SK-N-SH (cell line): ENCODE results near the gene DIAPH2. TPM values are rescaled to one million over a fixed set of nuclear protein-coding genes. Genes with fewer than 3 reads are reported as not detected.

Experiments
- CTCF ChIA-PET: fragments of 300-600, 350-600 bp; formaldehyde crosslinking; extraction: SDS; loops from one replicate; lab custom pipeline; 2021; lab: Yijun Ruan, JAX
- POLR2A ChIA-PET: fragments of 350-600 bp; sonication (Branson Sonifier 250); formaldehyde crosslinking; extraction: SDS; loops from one replicate; lab custom pipeline; 2020; ENCODE audit warnings: antibody characterized with exemption, inconsistent platforms; lab: Yijun Ruan, JAX
- DNase-seq: peaks from one replicate; pipeline ENCODE4 v3.0.0; 2012
- H2AFZ ChIP-seq: fragments of 200-600 bp; sonication (generic); 2 replicates; pipeline ENCODE4 v1.8.1; 2016; ENCODE audit warnings: antibody characterized with exemption, mild to moderate bottlenecking, low read depth
- H3F3A ChIP-seq: fragments of 200-600 bp; sonication (generic); replicated peaks from 2 replicates; pipeline ENCODE3; 2016; ENCODE audit warnings: antibody characterized with exemption, mild to moderate bottlenecking; ENCODE audit not compliant: insufficient read depth
- H3K27ac ChIP-seq, 2 experiments: fragments of 200-500 bp in 1 of 2; fragments of 200-600 bp in 1 of 2; sonication (Bioruptor generic) in 1 of 2; sonication (generic), shearing (Covaris generic) in 1 of 2; 2 replicates each; pipeline versions ENCODE4 v1.5.1 to v1.6.1; 2014 to 2016; ENCODE audit warnings: low read depth in 2 of 2, inconsistent platforms in 1 of 2, low read length in 1 of 2, mild to moderate bottlenecking in 1 of 2, mixed read lengths in 1 of 2
- H3K27me3 ChIP-seq: fragments of 200-600 bp; sonication (generic), shearing (Covaris generic); 2 replicates; pipeline ENCODE4 v1.6.1; 2016; ENCODE audit warnings: mixed run types; ENCODE audit not compliant: insufficient read depth
- H3K36me3 ChIP-seq, 2 experiments: fragments of 200-500 bp in 1 of 2; fragments of 200-600 bp in 1 of 2; sonication (Bioruptor generic) in 1 of 2; sonication (generic) in 1 of 2; replicated peaks in 1 of 2; 2 replicates each; pipeline versions ENCODE3 to v1.5.1; 2014 to 2016; ENCODE audit warnings: low read length in 1 of 2, mild to moderate bottlenecking in 1 of 2; ENCODE audit not compliant: insufficient read depth in 2 of 2, control insufficient read depth in 1 of 2
- H3K4me1 ChIP-seq, 2 experiments: fragments of 200-500 bp in 1 of 2; fragments of 200-600 bp in 1 of 2; sonication (Bioruptor generic) in 1 of 2; sonication (generic), shearing (Covaris generic) in 1 of 2; 2 replicates each; pipeline versions ENCODE4 v1.5.1 to v1.6.1; 2014 to 2016; ENCODE audit warnings: low read depth in 1 of 2, low read length in 1 of 2, mixed run types in 1 of 2; ENCODE audit not compliant: insufficient read depth in 2 of 2, control insufficient read depth in 1 of 2
- H3K4me2 ChIP-seq: fragments of 200-600 bp; sonication (generic), shearing (Covaris generic); 2 replicates; pipeline ENCODE4 v1.6.1; 2017; ENCODE audit warnings: mixed run types
- H3K4me3 ChIP-seq, 2 experiments: fragments of 200-500 bp in 1 of 2; fragments of 200-600 bp in 1 of 2; sonication (Bioruptor generic) in 1 of 2; sonication (generic), shearing (Covaris generic) in 1 of 2; 2 replicates each; pipeline versions ENCODE4 v1.5.1 to v1.8.1; 2014 to 2016; ENCODE audit warnings: low read depth in 2 of 2, inconsistent platforms in 1 of 2, low read length in 1 of 2, mild to moderate bottlenecking in 1 of 2, mixed read lengths in 1 of 2, moderate library complexity in 1 of 2
- H3K79me2 ChIP-seq: fragments of 200-600 bp; sonication (generic); 2 replicates; pipeline ENCODE4 v1.8.1; 2017; ENCODE audit warnings: mild to moderate bottlenecking; ENCODE audit not compliant: insufficient read depth
- H3K9ac ChIP-seq: fragments of 200-600 bp; sonication (generic); 2 replicates; pipeline ENCODE4 v1.6.1; 2017; ENCODE audit warnings: mixed run types
- H3K9me2 ChIP-seq: fragments of 200-600 bp; sonication (generic); 2 replicates; pipeline ENCODE4 v1.6.1; 2017; ENCODE audit warnings: mixed run types
- H3K9me3 ChIP-seq: fragments of 200-600 bp; sonication (generic); 2 replicates; pipeline ENCODE4 v1.6.1; 2017; ENCODE audit warnings: mixed run types, mild to moderate bottlenecking, moderate library complexity
- H4K20me1 ChIP-seq: fragments of 200-600 bp; sonication (generic); 2 replicates; pipeline ENCODE4 v1.6.1; 2017; ENCODE audit warnings: mild to moderate bottlenecking, mixed run types; ENCODE audit not compliant: insufficient read depth
- CHD2 ChIP-seq: fragments of 150-350 bp; IDR thresholded peaks from 2 replicates; pipeline ENCODE4 v1.6.1; 2018; ENCODE audit warnings: low read length; ENCODE audit not compliant: partially characterized antibody
- CTCF ChIP-seq: fragments of 200-600 bp; sonication (generic); IDR thresholded peaks from 2 replicates; pipeline ENCODE4 v1.6.1; 2017; ENCODE audit warnings: antibody characterized with exemption, mild to moderate bottlenecking, moderate library complexity
- EZH2phosphoT487 ChIP-seq: fragments of 200-600 bp; sonication (generic); IDR thresholded peaks from 2 replicates; pipeline ENCODE4 v1.6.1; 2017; ENCODE audit warnings: low read depth, mixed run types, mild to moderate bottlenecking, antibody characterized with exemption, moderate library complexity, borderline replicate concordance
- FOXJ3 ChIP-seq: sonication (generic); formaldehyde crosslinking; IDR thresholded peaks from 2 replicates; pipeline ENCODE4 v1.5.1; 2020; ENCODE audit warnings: mild to moderate bottlenecking, missing genetic modification reagents
- IRF3 ChIP-seq: fragments of 150-350 bp; IDR thresholded peaks from 2 replicates; pipeline ENCODE4 v1.6.1; 2016; ENCODE audit warnings: mild to moderate bottlenecking, low read depth, low read length
- NFIC ChIP-seq: IDR thresholded peaks from 2 replicates; pipeline ENCODE4 v1.4.0; 2012; ENCODE audit warnings: borderline replicate concordance
- NRF1 ChIP-seq: IDR thresholded peaks from 2 replicates; pipeline ENCODE4 v1.6.1; 2012; ENCODE audit warnings: low read depth, mild to moderate bottlenecking, low read length
- PBX3 ChIP-seq: IDR thresholded peaks from 2 replicates; pipeline ENCODE4; 2012
- POLR2AphosphoS5 ChIP-seq: IDR thresholded peaks from 2 replicates; pipeline ENCODE4 v1.6.1; 2012; ENCODE audit warnings: low read depth, low read length
- REST ChIP-seq: IDR thresholded peaks from 2 replicates; pipeline ENCODE4 v1.6.1; 2012; ENCODE audit warnings: mild to moderate bottlenecking, low read depth, low read length, moderate library complexity
- RFX5 ChIP-seq: IDR thresholded peaks from 2 replicates; pipeline ENCODE4 v1.6.1; 2012; ENCODE audit warnings: mild to moderate bottlenecking, improper control_type of control experiment, low read length
- RXRA ChIP-seq: IDR thresholded peaks from 2 replicates; pipeline ENCODE4 v1.4.0; 2012; ENCODE audit warnings: low read depth, mild to moderate bottlenecking, borderline replicate concordance
- TCF12 ChIP-seq: IDR thresholded peaks from 2 replicates; pipeline ENCODE4 v1.4.0; 2012
- USF2 ChIP-seq: fragments of 150-350 bp; IDR thresholded peaks from 2 replicates; pipeline ENCODE4 v1.6.1; 2017; ENCODE audit warnings: antibody characterized with exemption, low read length, low read depth, borderline replicate concordance
- ZBTB33 ChIP-seq: IDR thresholded peaks from 2 replicates; pipeline ENCODE4 v1.4.0; 2012; ENCODE audit warnings: low read depth, borderline replicate concordance
- WGBS: methylation state at CpG from one replicate; pipeline ENCODE4 v1.1.6; 2017; ENCODE audit warnings: low lambda C conversion rate; 5-methylcytosine and 5-hydroxymethylcytosine counted together
- polyA plus RNA-seq, 3 experiments: library from polyadenylated mRNA; depleted of rRNA; stranded (reverse); fragments of >200 nt; gene quantifications; 2 replicates each; pipeline ENCODE4 v1.2.3, GENCODE V29; 2012

Gene DIAPH2
- polyA plus RNA-seq, 1 of the 3 experiments (the other 2 are of a cell fraction), result 1.1 TPM

GRCh38 chrX:96843566-96843965 is 158.9 kb downstream of the DIAPH2 start:
- H3K9me2 ChIP-seq, result no peaks in the 10 kb centered on the region
- H3K9me3 ChIP-seq, result no peaks in the 10 kb centered on the region
- no peak overlapping the region for H3K4me2 ChIP-seq
- no peaks in the 10 kb centered on the region for H3F3A ChIP-seq
- no peak overlapping the region for H3K9ac ChIP-seq
- no peak overlapping the region for H2AFZ ChIP-seq
- 47% methylated on average over 5 of the region's 5 CpGs for WGBS
- no peak overlapping the region for H3K27ac ChIP-seq
- no peaks in the 10 kb centered on the region for H3K36me3 ChIP-seq
- no peaks in the 10 kb centered on the region for H3K27me3 ChIP-seq
- H3K4me3 ChIP-seq, result no peak overlapping the region
- no peaks in the 10 kb centered on the region for H3K4me1 ChIP-seq
- DNase-seq, result no peak
- TF ChIP-seq FOXJ3 (CRISPR knock-in tag) (no peak), POLR2AphosphoS5 (no peak), PBX3 (no peak), NFIC (no peak), REST (no peak), EZH2phosphoT487 (no peak), RFX5 (no peak), CHD2 (no peak), CTCF (no peak), ZBTB33 (no peak), NRF1 (no peak), USF2 (no peak), IRF3 (no peak), RXRA (no peak), TCF12 (no peak)
- POLR2A ChIA-PET, result no interaction called here
- H4K20me1 ChIP-seq, result no peaks in the 10 kb centered on the region
- CTCF ChIA-PET, result no interaction called here
- H3K79me2 ChIP-seq, result no peaks in the 10 kb centered on the region
